IgD-negative memory B cell (primary cell): Measurements from ENCODE around the gene DNPH1. TPM values are rescaled to one million over a fixed set of nuclear protein-coding genes. Genes with fewer than 3 reads are reported as not detected.

Experiments used
- H3K27ac Mint-ChIP-seq, 3 donors: one replicate each; pipeline ENCODE4 v1.8.0; 2020 to 2022; ENCODE audit warnings: mild to moderate bottlenecking in 3 of 3, mixed read lengths in 3 of 3, moderate library complexity in 1 of 3
- H3K27me3 Mint-ChIP-seq: one replicate; pipeline ENCODE4 v1.8.0; 2021; ENCODE audit warnings: mixed read lengths
- H3K36me3 Mint-ChIP-seq: one replicate; pipeline ENCODE4 v1.8.0; 2020; ENCODE audit warnings: mild to moderate bottlenecking, mixed read lengths
- H3K4me1 Mint-ChIP-seq, 3 donors: one replicate each; pipeline ENCODE4 v1.8.0; 2020 to 2022; ENCODE audit warnings: mixed read lengths in 3 of 3, mild to moderate bottlenecking in 1 of 3
- H3K4me3 Mint-ChIP-seq, 4 donors: one replicate each; pipeline ENCODE4 v1.8.0; 2020 to 2022; ENCODE audit warnings: mild to moderate bottlenecking in 4 of 4, mixed read lengths in 4 of 4, moderate library complexity in 3 of 4
- H3K9me3 Mint-ChIP-seq, 3 donors: one replicate each; pipeline ENCODE4 v1.8.0; 2020 to 2021; ENCODE audit warnings: mixed read lengths in 3 of 3, mild to moderate bottlenecking in 1 of 3
- polyA plus RNA-seq: library from polyadenylated mRNA; unstranded; fragments of 300-500 nt; fragmentation: Illumina TruSeq; gene quantifications from one replicate; pipeline ENCODE4 v1.2.3, GENCODE V29; 2021

The DNPH1 gene
- polyA plus RNA-seq, 1 donor from 2014 or later, result 125 TPM

DNA sequence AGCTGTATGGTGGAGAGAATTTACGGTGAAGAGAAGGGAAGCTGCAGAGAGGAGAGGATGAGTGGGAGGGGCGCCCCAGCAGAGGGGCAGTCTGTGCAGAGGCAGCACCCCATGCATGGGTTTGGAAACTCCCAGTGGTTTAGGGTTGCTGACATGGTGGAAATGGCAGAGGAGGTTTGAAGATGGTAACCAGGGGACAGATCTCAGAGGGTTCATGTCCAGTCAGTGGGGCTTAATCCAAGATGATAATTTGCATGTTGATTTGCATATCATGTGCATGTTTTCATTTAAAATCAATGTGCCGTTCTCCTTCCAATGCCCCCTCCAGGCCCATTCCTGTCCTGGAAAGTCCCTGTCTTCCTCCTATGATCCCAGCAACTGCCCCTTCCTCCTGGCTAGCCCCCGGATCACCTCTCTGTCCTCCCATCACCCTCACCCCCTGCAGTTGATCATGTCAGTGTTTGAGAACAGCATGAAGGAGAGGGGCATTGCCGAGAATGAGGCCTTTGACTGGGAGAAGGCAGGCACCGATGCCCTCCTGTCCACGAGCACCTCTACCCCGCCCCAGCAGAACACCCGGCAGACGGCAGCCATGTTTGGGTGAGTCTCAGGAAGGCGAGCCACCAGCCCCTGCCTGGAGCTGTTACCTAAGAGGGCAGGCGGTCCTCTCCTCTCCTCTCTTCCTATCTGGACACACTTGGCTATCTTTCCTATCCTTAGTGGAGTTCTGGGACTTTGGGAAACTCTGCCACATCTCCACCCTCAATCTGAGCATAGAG is 28.3 kb upstream of the DNPH1 start:
- peaks cover 4% of the 10 kb centered on the region for H3K36me3 Mint-ChIP-seq
- peak overlapping the region in 1 of 3 donors; percentile 43 for H3K27ac Mint-ChIP-seq
- peaks cover 12% of the 10 kb centered on the region for H3K27me3 Mint-ChIP-seq
- no peak overlapping the region for H3K4me3 Mint-ChIP-seq
- no peaks in the 10 kb centered on the region for H3K9me3 Mint-ChIP-seq
- peaks cover 0 to 3% (median 0%) of the 10 kb centered on the region in 3 donors for H3K4me1 Mint-ChIP-seq

GRCh38 chr6:43256670-43257366 is 27.5 kb upstream of the DNPH1 start:
- Mint-ChIP-seq H3K4me3 (no peak overlapping the region), H3K27me3 (peaks cover 15% of the 10 kb centered on the region), H3K36me3 (peaks cover 4% of the 10 kb centered on the region), H3K4me1 (peaks cover 0 to 3% (median 0%) of the 10 kb centered on the region in 3 donors), H3K27ac (peak overlapping the region in 1 of 3 donors; percentile 43), H3K9me3 (no peaks in the 10 kb centered on the region)

DNA sequence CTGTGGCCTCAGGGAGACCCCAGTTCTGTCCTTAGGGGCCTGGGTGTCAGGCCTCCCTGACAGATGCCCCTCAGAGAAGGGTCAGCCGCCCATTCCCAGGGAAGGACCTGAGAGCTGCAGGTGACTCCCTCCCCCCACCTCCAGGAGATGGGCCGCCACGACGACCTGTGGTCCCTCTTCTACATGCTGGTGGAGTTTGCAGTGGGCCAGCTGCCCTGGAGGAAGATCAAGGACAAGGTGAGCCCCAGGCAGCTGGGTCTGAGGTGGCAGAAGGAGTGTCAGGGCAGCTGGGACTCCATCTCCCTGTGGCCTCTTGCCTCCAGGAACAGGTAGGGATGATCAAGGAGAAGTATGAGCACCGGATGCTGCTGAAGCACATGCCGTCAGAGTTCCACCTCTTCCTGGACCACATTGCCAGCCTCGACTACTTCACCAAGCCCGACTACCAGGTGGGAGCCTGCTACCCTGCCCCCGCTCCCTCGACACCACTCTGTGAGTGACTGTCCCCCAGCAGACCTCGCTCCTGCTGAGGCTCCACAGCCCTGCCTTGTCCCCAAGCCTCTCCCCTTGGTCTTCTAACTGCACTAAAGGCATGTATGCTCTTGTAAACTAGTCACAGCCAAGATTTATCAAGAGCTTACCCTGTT is 26.2 kb upstream of the DNPH1 start:
- Mint-ChIP-seq H3K4me3 (no peak overlapping the region), H3K27ac (no peak overlapping the region), H3K4me1 (peaks cover 0 to 3% (median 3%) of the 10 kb centered on the region in 3 donors), H3K9me3 (no peaks in the 10 kb centered on the region), H3K36me3 (peaks cover 4% of the 10 kb centered on the region), H3K27me3 (peaks cover 26% of the 10 kb centered on the region)

DNA sequence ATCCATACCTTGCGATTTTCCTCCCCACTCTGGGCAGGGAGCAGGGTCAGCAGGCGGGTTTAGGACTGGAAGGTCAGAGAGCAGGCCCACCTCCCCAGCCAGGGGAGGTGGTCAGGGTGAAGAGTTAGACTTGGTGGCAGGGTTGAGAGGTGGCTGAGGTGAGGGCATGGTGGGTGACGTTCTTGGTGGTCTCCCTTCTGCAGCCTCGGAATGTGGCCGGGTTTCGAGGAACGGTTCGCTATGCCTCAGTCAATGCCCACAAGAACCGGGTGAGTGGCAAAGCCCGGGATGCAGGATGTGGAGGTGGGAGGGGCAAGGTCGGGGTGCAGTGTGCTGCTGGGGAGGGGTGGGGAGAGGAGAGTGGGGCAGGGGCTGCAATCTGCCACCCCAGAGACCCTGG is 25.6 kb upstream of the DNPH1 start:
- Mint-ChIP-seq H3K36me3 (peaks cover 4% of the 10 kb centered on the region), H3K27ac (no peak overlapping the region), H3K4me1 (peaks cover 0 to 3% (median 3%) of the 10 kb centered on the region in 3 donors), H3K4me3 (no peak overlapping the region), H3K27me3 (peaks cover 26% of the 10 kb centered on the region), H3K9me3 (no peaks in the 10 kb centered on the region)

- Mint-ChIP-seq H3K4me1 (peaks cover 0 to 3% (median 3%) of the 10 kb centered on the region in 3 donors), H3K4me3 (no peak overlapping the region), H3K27me3 (peaks cover 25% of the 10 kb centered on the region), H3K36me3 (peaks cover 4% of the 10 kb centered on the region), H3K27ac (no peak overlapping the region), H3K9me3 (no peaks in the 10 kb centered on the region)
Observed at GRCh38 chr6:43254138-43254817, 25.0 kb upstream of the DNPH1 start.

- Mint-ChIP-seq H3K4me1 (peaks cover 0 to 3% (median 3%) of the 10 kb centered on the region in 3 donors), H3K9me3 (no peaks in the 10 kb centered on the region), H3K36me3 (peaks cover 4% of the 10 kb centered on the region), H3K27ac (no peak overlapping the region), H3K4me3 (no peak overlapping the region), H3K27me3 (peaks cover 24% of the 10 kb centered on the region)
Observed at GRCh38 chr6:43253401-43253800, 24.1 kb upstream of the DNPH1 start.

GRCh38 chr6:43250992-43251373 is 21.7 kb upstream of the DNPH1 start:
- Mint-ChIP-seq H3K27ac (no peak overlapping the region), H3K27me3 (peaks cover 21% of the 10 kb centered on the region), H3K9me3 (no peaks in the 10 kb centered on the region), H3K4me1 (peaks cover 0 to 13% (median 9%) of the 10 kb centered on the region in 3 donors), H3K36me3 (peaks cover 4% of the 10 kb centered on the region), H3K4me3 (peak overlapping the region in 1 of 4 donors; percentile 70)

DNA sequence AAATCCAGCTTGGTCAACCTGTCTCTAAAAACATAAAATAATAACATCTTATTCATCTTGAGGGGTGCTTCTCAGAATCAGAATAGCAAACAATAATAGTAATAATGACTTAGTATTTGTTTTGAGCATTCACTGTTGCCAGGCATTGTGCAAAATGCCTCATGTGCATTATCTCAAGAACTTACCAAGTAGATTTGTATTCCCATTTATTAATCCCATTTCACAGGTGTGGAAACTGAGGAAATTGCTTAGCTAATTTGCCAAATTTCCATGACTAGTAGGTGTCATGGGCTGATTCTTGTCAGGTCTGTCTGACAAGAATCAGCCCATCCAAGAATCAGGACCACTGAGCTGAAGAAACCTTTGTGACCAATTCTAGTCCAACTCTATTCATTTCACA is 19.5 kb upstream of the DNPH1 start:
- H3K27ac Mint-ChIP-seq, result no peak overlapping the region
- peaks cover 0 to 13% (median 9%) of the 10 kb centered on the region in 3 donors for H3K4me1 Mint-ChIP-seq
- peaks cover 19% of the 10 kb centered on the region for H3K27me3 Mint-ChIP-seq
- peak overlapping the region in 1 of 4 donors; percentile 41 for H3K4me3 Mint-ChIP-seq
- H3K36me3 Mint-ChIP-seq, result peaks cover 2% of the 10 kb centered on the region
- H3K9me3 Mint-ChIP-seq, result no peaks in the 10 kb centered on the region

- Mint-ChIP-seq H3K27me3 (peaks cover 19% of the 10 kb centered on the region), H3K36me3 (peaks cover 2% of the 10 kb centered on the region), H3K27ac (peak overlapping the region in 1 of 3 donors; percentile 73), H3K4me1 (peaks cover 0 to 13% (median 9%) of the 10 kb centered on the region in 3 donors), H3K4me3 (peak overlapping the region in 2 of 4 donors; percentile 86 to 96), H3K9me3 (no peaks in the 10 kb centered on the region)
Observed at GRCh38 chr6:43248101-43248500, 18.8 kb upstream of the DNPH1 start.

DNA sequence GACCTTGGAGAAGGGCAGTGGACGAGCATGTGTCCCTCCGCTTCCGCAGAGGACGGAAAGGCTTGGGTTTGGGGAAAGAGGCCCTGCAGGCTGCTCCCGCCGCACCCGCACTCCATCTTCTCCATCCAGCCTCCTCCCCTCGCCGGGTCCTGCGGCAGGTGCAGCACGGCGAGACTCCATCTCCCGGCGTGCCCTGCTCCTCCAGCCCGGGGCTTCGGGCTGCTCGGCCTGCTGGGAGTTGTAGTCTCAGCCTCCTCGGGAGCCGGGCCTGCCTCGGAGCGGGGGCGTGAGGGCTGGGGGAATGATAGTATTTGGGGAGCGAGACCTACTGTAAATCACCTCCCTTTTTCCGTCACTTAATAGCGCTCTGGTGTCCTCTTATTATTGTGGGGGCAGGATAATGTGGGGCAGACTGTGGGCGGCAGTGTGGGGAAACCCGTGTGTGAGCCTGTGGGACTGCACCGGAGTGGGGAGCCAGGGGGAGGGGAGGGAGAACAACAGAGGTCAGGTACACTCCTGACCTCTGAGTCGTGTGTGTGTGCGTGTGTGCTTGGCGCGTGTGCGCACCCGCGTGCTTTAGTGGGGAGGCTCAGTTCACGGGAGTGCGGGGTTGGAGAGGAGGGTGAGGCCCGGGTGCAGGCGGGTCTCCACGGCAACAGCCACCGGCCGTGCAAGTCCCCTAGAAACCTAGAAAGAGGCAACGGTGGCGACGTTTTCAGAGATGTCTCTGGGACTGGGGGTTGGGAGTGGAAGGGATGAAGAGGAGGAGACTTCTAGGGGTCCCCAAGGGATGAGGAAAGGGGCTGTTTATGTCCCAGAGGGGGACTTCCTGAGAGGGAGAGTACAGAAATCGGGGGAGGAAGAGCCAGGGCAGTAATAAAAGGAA is 18.1 kb upstream of the DNPH1 start:
- Mint-ChIP-seq H3K9me3 (no peaks in the 10 kb centered on the region), H3K27me3 (peaks cover 19% of the 10 kb centered on the region), H3K27ac (peak overlapping the region; percentile 73 to 81 (median 74)), H3K36me3 (no peaks in the 10 kb centered on the region), H3K4me3 (peak overlapping the region in 3 of 4 donors; percentile 86 to 97 (median 96)), H3K4me1 (peaks cover 0 to 13% (median 9%) of the 10 kb centered on the region in 3 donors)

GRCh38 chr6:43246301-43247113 is 17.2 kb upstream of the DNPH1 start:
- Mint-ChIP-seq H3K36me3 (no peaks in the 10 kb centered on the region), H3K4me1 (peaks cover 0 to 13% (median 9%) of the 10 kb centered on the region in 3 donors), H3K9me3 (no peaks in the 10 kb centered on the region), H3K4me3 (peak overlapping the region in 3 of 4 donors; percentile 86 to 97 (median 96)), H3K27ac (peak overlapping the region; percentile 73 to 81 (median 74)), H3K27me3 (peaks cover 16% of the 10 kb centered on the region)

DNA sequence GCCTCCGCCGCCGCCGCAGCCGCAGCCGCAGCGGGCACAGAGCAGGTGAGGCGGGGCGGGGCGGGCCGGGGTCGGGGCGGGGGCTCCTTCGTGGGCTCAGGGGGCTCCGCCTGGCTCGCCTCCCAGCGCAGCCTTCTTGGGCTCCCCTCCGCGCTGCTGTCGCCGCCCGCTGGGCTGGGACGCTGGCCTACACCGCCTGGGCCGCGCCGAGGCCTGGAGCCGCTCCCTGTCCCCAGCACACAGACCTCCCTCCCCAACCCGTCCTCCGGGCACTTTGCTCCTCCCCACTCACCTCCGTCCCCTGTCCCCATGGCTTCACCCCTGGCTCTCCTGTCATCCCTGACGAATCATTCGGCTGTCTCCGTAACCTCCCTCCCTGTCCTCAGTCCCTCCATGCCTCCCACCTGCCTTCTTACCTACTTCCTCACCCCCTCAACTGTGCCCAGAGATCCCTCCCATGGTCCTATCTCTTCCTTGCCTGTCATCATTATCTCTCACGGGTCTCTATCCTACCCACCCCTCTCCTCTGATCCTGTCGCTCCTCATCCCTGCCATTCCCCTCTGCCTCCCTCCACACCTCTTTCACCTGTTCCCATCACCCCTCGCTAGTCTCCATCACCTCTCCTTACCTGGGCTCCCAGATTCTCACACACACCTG is 14.5 kb upstream of the DNPH1 start:
- no peak overlapping the region for H3K27ac Mint-ChIP-seq
- H3K4me1 Mint-ChIP-seq, result peaks cover 0 to 10% (median 9%) of the 10 kb centered on the region in 3 donors
- no peak overlapping the region for H3K4me3 Mint-ChIP-seq
- H3K9me3 Mint-ChIP-seq, result peaks cover 2 to 5% (median 4%) of the 10 kb centered on the region in 3 donors
- no peaks in the 10 kb centered on the region for H3K36me3 Mint-ChIP-seq
- H3K27me3 Mint-ChIP-seq, result peaks cover 22% of the 10 kb centered on the region
